ENCODE data around the gene ITGA3. TPM values are rescaled to one million over a fixed set of nuclear protein-coding genes. Genes with fewer than 3 reads are reported as not detected.

Gene ITGA3
- total and polyA plus RNA-seq, 2 of the 13 experiments (the other 11 are each of a cell fraction or from before 2014, with no cell fraction given): 0.48 to 0.69 TPM

DNA sequence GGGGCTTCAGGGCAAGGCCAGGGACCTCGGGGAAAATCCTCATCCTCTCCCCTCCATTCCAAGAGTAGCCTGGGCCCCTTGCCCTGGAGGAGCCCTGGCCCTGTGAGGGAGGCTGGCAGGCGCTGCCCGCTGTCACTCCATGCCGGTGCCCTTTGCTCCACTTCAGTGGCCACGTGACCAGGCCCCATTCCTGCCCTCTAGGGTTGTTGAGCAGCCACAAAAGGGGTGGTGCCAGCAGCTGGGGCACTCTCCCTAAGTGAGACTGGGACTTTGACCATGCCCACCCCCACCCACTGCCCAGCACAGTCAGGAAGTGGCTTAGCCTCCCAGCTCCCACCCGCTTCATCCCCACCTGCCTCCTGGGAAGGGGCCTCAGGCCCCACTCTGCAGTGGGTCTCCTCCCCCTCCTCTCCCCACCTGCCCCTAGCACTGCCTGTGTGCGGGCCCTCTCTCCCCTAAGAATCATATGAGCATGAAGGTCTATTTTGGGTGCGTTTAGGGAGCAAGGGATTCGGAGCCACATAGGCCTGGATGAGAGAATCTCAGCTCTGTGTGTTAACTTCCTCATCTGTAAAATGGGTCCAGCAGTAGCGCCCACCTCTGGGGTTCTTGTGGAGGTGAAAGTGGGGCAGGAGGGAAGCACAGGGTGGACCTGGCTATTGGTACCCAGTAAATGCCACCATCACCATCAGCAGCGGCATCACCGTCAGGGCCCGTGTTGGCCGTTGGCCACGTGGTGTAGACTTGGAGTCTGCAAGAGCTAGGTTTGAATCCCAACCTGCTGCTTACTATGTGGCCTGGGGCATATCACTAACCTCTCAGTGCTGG lies 46.5 kb downstream of the ITGA3 start (continued):
- TF ChIP-seq, protein P1, sequence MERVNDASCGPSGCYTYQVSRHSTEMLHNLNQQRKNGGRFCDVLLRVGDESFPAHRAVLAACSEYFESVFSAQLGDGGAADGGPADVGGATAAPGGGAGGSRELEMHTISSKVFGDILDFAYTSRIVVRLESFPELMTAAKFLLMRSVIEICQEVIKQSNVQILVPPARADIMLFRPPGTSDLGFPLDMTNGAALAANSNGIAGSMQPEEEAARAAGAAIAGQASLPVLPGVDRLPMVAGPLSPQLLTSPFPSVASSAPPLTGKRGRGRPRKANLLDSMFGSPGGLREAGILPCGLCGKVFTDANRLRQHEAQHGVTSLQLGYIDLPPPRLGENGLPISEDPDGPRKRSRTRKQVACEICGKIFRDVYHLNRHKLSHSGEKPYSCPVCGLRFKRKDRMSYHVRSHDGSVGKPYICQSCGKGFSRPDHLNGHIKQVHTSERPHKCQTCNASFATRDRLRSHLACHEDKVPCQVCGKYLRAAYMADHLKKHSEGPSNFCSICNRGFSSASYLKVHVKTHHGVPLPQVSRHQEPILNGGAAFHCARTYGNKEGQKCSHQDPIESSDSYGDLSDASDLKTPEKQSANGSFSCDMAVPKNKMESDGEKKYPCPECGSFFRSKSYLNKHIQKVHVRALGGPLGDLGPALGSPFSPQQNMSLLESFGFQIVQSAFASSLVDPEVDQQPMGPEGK (CRISPR knock-in tag; IDR thresholded peaks at IDR 0.05): peak; percentile 85
- TF ChIP-seq, protein P2, sequence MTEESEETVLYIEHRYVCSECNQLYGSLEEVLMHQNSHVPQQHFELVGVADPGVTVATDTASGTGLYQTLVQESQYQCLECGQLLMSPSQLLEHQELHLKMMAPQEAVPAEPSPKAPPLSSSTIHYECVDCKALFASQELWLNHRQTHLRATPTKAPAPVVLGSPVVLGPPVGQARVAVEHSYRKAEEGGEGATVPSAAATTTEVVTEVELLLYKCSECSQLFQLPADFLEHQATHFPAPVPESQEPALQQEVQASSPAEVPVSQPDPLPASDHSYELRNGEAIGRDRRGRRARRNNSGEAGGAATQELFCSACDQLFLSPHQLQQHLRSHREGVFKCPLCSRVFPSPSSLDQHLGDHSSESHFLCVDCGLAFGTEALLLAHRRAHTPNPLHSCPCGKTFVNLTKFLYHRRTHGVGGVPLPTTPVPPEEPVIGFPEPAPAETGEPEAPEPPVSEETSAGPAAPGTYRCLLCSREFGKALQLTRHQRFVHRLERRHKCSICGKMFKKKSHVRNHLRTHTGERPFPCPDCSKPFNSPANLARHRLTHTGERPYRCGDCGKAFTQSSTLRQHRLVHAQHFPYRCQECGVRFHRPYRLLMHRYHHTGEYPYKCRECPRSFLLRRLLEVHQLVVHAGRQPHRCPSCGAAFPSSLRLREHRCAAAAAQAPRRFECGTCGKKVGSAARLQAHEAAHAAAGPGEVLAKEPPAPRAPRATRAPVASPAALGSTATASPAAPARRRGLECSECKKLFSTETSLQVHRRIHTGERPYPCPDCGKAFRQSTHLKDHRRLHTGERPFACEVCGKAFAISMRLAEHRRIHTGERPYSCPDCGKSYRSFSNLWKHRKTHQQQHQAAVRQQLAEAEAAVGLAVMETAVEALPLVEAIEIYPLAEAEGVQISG (CRISPR knock-in tag; IDR thresholded peaks at IDR 0.05): 0 out of 2 replicates have a peak, but pooled peaks have one; percentile 6
- peak; percentile 48; the same call in 1 of the 2 replicates for TF ChIP-seq DMAP1 (CRISPR knock-in tag; IDR thresholded peaks at IDR 0.05)
- peak; percentile 74 for TF ChIP-seq ZFY (CRISPR knock-in tag; IDR thresholded peaks at IDR 0.05)
- TF ChIP-seq ZSCAN21 (CRISPR knock-in tag; IDR thresholded peaks at IDR 0.05; ENCODE audit: borderline replicate concordance): no peak
- peak; percentile 34 for TF ChIP-seq HNRNPLL (IDR thresholded peaks at IDR 0.05; ENCODE audit: low read depth, low read length, poor library complexity, severe bottlenecking)
- TF ChIP-seq KAT8 (CRISPR knock-in tag; IDR thresholded peaks at IDR 0.05): peak; percentile 61; the same call in 1 of the 2 replicates
- peak; percentile 96 for TF ChIP-seq ZMYM3 (CRISPR knock-in tag; IDR thresholded peaks at IDR 0.05)
- no peak for TF ChIP-seq ATF1 (CRISPR knock-in tag; IDR thresholded peaks at IDR 0.05)
- no peak for TF ChIP-seq YEATS4 (CRISPR knock-in tag; IDR thresholded peaks at IDR 0.05; ENCODE audit: borderline replicate concordance)
- TF ChIP-seq PTBP1 (IDR thresholded peaks at IDR 0.05; ENCODE audit: low read depth, low read length, poor library complexity, severe bottlenecking): no peak
- 0 out of 2 replicates have a peak, but pooled peaks have one; percentile 21 for TF ChIP-seq YEATS2 (CRISPR knock-in tag; IDR thresholded peaks at IDR 0.05; ENCODE audit: borderline replicate concordance)
- peak; percentile 90 for TF ChIP-seq HNF4A (CRISPR knock-in tag; IDR thresholded peaks at IDR 0.05)
- peak; percentile 62; the same call in 1 of the 2 replicates for TF ChIP-seq ZNF652 (CRISPR knock-in tag; IDR thresholded peaks at IDR 0.05; ENCODE audit: borderline replicate concordance, low read depth)
- TF ChIP-seq ZNF3 (CRISPR knock-in tag; IDR thresholded peaks at IDR 0.05): peak; percentile 21; the same call in 1 of the 2 replicates
- peak; percentile 53; the same call in 1 of the 2 replicates for TF ChIP-seq HDAC2 (CRISPR knock-in tag; IDR thresholded peaks at IDR 0.05)
- TF ChIP-seq SUZ12 (IDR thresholded peaks at IDR 0.05; ENCODE audit: low read depth, low read length): no peak
- 0 out of 2 replicates have a peak, but pooled peaks have one; percentile 20 for TF ChIP-seq ZNF678 (CRISPR knock-in tag; IDR thresholded peaks at IDR 0.05)
- TF ChIP-seq ZNF782 (CRISPR knock-in tag; IDR thresholded peaks at IDR 0.05; ENCODE audit: borderline replicate concordance): no peak
- peak; percentile 14; the same call in 1 of the 2 replicates for TF ChIP-seq MAZ (IDR thresholded peaks at IDR 0.05; ENCODE audit: borderline replicate concordance, low read depth, low read length)
- TF ChIP-seq MAZ (CRISPR knock-in tag; IDR thresholded peaks at IDR 0.05; ENCODE audit: low read depth): no peak
- peak; percentile 72; the same call in 1 of the 2 replicates for TF ChIP-seq ZNF451 (CRISPR knock-in tag; IDR thresholded peaks at IDR 0.05)
- TF ChIP-seq, protein P3, sequence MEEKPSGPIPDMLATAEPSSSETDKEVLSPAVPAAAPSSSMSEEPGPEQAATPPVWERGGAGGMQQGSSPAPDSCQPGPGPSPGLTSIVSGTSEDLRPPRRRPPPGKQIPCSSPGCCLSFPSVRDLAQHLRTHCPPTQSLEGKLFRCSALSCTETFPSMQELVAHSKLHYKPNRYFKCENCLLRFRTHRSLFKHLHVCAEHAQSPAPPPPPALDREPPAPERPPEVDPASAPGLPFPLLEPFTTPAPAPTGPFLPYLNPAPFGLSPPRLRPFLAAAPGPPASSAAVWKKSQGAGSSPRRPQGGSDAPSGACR (CRISPR knock-in tag; IDR thresholded peaks at IDR 0.05): peak; percentile 13; the same call in 1 of the 2 replicates
- peak; percentile 99 for TF ChIP-seq PPARG (CRISPR knock-in tag; conservative IDR thresholded peaks at IDR 0.05)
- TF ChIP-seq ZNF772 (CRISPR knock-in tag; IDR thresholded peaks at IDR 0.05): no peak; the same call in 1 of the 2 replicates
